Keratinocyte (primary cell): ENCODE results near the gene BCAR3. TPM values are rescaled to one million over a fixed set of nuclear protein-coding genes. Genes with fewer than 3 reads are reported as not detected.

Source experiments
- DNase-seq: peaks from one replicate; pipeline ENCODE4 v3.0.0-alpha.2; 2011; ENCODE audit warnings: low read depth, missing footprints, low spot score
- FAIRE-seq: peaks from 2 replicates; lab custom pipeline; 2011; peaks lifted over from hg19 to GRCh38; lab: Jason Lieb, UNC
- H2AFZ ChIP-seq: 2 replicates; pipeline ENCODE4 v1.6.0; 2012; ENCODE audit warnings: low read length, control low read depth, inconsistent platforms; ENCODE audit not compliant: control insufficient read depth
- H3K27ac ChIP-seq: 2 replicates; pipeline ENCODE4 v1.5.1; 2011; ENCODE audit warnings: low read length; ENCODE audit not compliant: control insufficient read depth, insufficient read depth
- H3K27me3 ChIP-seq: 3 replicates; pipeline ENCODE4 v1.6.0; 2011; ENCODE audit warnings: low read length; ENCODE audit not compliant: control insufficient read depth, insufficient read depth; ENCODE audit errors: extremely low read depth
- H3K36me3 ChIP-seq, 2 experiments: 2 replicates in 1 of 2; 3 replicates in 1 of 2; pipeline ENCODE4 v1.5.1; 2011; ENCODE audit warnings: low read length in 2 of 2, mild to moderate bottlenecking in 1 of 2; ENCODE audit not compliant: control insufficient read depth in 2 of 2, insufficient read depth in 2 of 2; ENCODE audit errors: extremely low read depth in 1 of 2
- H3K4me1 ChIP-seq: 3 replicates; pipeline ENCODE4 v1.5.1; 2011; ENCODE audit warnings: low read length; ENCODE audit not compliant: control insufficient read depth, insufficient read depth; ENCODE audit errors: extremely low read depth
- H3K4me2 ChIP-seq: 3 replicates; pipeline ENCODE4 v1.6.0; 2011; ENCODE audit warnings: low read depth, low read length; ENCODE audit not compliant: control insufficient read depth, insufficient read depth; ENCODE audit errors: extremely low read depth
- H3K4me3 ChIP-seq, 3 experiments: fragments of 200-600 bp in 1 of 3; sonication (generic) in 1 of 3; 2 replicates in 2 of 3; 3 replicates in 1 of 3; pipeline ENCODE4 v1.5.1; 2011 to 2016; ENCODE audit warnings: low read length in 3 of 3, mild to moderate bottlenecking in 3 of 3, control low read depth in 2 of 3, inconsistent platforms in 1 of 3, low read depth in 1 of 3, mixed read lengths in 1 of 3, mixed run types in 1 of 3, moderate library complexity in 1 of 3; ENCODE audit not compliant: control insufficient read depth in 2 of 3, insufficient read depth in 2 of 3; ENCODE audit errors: extremely low read depth in 1 of 3
- H3K79me2 ChIP-seq: 2 replicates; pipeline ENCODE4 v1.6.0; 2012; ENCODE audit warnings: low read length; ENCODE audit not compliant: control insufficient read depth, insufficient read depth
- H3K9ac ChIP-seq: 3 replicates; pipeline ENCODE4 v1.6.0; 2011; ENCODE audit warnings: low read length; ENCODE audit not compliant: control insufficient read depth, insufficient read depth; ENCODE audit errors: extremely low read depth
- H3K9me1 ChIP-seq: 3 replicates; pipeline ENCODE4 v1.6.0; 2011; ENCODE audit warnings: low read length; ENCODE audit not compliant: control insufficient read depth, insufficient read depth; ENCODE audit errors: extremely low read depth
- H3K9me3 ChIP-seq: 2 replicates; pipeline ENCODE4 v1.5.1; 2012; ENCODE audit warnings: low read depth, low read length; ENCODE audit not compliant: control insufficient read depth
- H4K20me1 ChIP-seq: 3 replicates; pipeline ENCODE4 v1.6.0; 2011; ENCODE audit warnings: low read length; ENCODE audit not compliant: control insufficient read depth, insufficient read depth; ENCODE audit errors: extremely low read depth
- EZH2 ChIP-seq: IDR thresholded peaks from one replicate; pipeline ENCODE4 v1.6.1; 2012; ENCODE audit warnings: inconsistent platforms, mild to moderate bottlenecking, low read length, moderate library complexity
- dilution Hi-C: fragments of 300-500 bp; cut with MboI; formaldehyde crosslinking; loops from one replicate; pipeline ENCODE4 v1.7.0; 2020; ENCODE audit warnings: low sequenced_read_pairs; ENCODE audit not compliant: extremely low pct_ligation_motif_present
- polyA plus RNA-seq, 5 experiments: library from polyadenylated mRNA; depleted of rRNA in 3 of 5; stranded (reverse) in 3 of 5; stranded (forward) in 1 of 5; unstranded in 1 of 5; fragments of >200 nt; gene quantifications; 1 replicate in 1 of 5; 2 replicates in 3 of 5; 3 replicates in 1 of 5; pipeline versions ENCODE4 v1.2.1 to v1.2.3, GENCODE V29; 2011 to 2012; ENCODE audit warnings: missing spikeins in 2 of 5, low read depth in 1 of 5, low replicate concordance in 1 of 5
- TF ChIP-seq, protein P1 (sequence below), 3 experiments: IDR thresholded peaks in 1 of 3; conservative IDR thresholded peaks in 1 of 3; optimal IDR thresholded peaks in 1 of 3; 2 replicates in 2 of 3; 3 replicates in 1 of 3; pipeline versions ENCODE3 to v1.5.1; 2011; ENCODE audit warnings: low read length in 3 of 3, mild to moderate bottlenecking in 3 of 3, moderate library complexity in 2 of 3, control low read depth in 1 of 3, inconsistent platforms in 1 of 3; ENCODE audit not compliant: insufficient read depth in 2 of 3; ENCODE audit errors: extremely low read depth in 1 of 3

The BCAR3 gene
- polyA plus RNA-seq, 1 donor (not counting 4 experiments of a cell fraction or from before 2014, with no cell fraction given), result 77.2 TPM

DNA sequence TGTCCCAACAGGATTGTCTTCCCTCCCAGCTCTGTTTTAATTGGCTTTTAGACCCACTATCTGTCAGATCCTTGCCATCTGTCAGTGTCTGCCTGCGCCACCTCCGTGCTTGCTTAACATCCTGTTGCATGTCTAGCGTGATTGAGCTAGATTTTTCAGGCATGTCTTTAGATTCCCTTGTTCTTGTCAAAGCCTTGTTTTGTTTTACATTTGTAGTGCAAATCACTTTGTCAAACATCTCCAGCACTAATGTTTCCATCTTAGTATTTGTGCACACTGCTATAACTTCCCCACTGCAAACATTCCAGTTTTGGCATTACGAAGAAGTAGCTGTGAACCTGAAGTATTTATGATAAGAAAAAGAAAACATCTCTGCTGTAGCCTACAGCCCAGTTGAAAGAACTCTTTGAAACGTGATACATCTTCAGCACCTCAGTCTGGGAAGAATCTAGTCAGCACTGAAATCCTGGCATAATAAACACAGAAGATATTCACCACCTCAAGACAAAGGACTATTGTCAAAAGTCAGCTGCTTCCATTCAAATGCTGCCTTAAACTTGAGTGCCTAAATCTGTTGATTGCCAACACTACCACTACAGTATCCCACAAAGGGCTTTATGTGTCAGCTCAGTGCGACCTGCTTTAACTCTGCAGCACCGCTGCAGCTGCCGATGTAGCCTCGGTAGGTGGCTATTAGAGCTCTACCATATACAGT is 128.7 kb downstream of the BCAR3 start:
- no peak overlapping the region for H3K4me3 ChIP-seq
- FAIRE-seq (peak; percentile 9), DNase-seq (no peak)
- no peak overlapping the region for H3K9ac ChIP-seq
- H3K4me2 ChIP-seq, result no peak overlapping the region
- no peak overlapping the region for H2AFZ ChIP-seq
- no peaks in the 10 kb centered on the region for H3K9me3 ChIP-seq
- no peaks in the 10 kb centered on the region for H3K9me1 ChIP-seq
- H3K36me3 ChIP-seq, result peaks cover 0 to 5% of the 10 kb centered on the region in 2 experiments
- no peaks in the 10 kb centered on the region for H3K79me2 ChIP-seq
- H4K20me1 ChIP-seq, result no peaks in the 10 kb centered on the region
- no peaks in the 10 kb centered on the region for H3K27me3 ChIP-seq
- H3K27ac ChIP-seq, result no peak overlapping the region
- peaks cover 4% of the 10 kb centered on the region for H3K4me1 ChIP-seq
- no peak for TF ChIP-seq EZH2
- TF ChIP-seq, protein P1, sequence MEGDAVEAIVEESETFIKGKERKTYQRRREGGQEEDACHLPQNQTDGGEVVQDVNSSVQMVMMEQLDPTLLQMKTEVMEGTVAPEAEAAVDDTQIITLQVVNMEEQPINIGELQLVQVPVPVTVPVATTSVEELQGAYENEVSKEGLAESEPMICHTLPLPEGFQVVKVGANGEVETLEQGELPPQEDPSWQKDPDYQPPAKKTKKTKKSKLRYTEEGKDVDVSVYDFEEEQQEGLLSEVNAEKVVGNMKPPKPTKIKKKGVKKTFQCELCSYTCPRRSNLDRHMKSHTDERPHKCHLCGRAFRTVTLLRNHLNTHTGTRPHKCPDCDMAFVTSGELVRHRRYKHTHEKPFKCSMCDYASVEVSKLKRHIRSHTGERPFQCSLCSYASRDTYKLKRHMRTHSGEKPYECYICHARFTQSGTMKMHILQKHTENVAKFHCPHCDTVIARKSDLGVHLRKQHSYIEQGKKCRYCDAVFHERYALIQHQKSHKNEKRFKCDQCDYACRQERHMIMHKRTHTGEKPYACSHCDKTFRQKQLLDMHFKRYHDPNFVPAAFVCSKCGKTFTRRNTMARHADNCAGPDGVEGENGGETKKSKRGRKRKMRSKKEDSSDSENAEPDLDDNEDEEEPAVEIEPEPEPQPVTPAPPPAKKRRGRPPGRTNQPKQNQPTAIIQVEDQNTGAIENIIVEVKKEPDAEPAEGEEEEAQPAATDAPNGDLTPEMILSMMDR (optimal IDR thresholded peaks at IDR 0.05 in 1 of 3, IDR thresholded peaks at IDR 0.05 in 1 of 3, conservative IDR thresholded peaks at IDR 0.05 in 1 of 3; ENCODE audit: extremely low read depth in 1 of 3, insufficient read depth in 2 of 3, low read length in 3 of 3), result no peak
- dilution Hi-C loops, result no loop called here

DNA sequence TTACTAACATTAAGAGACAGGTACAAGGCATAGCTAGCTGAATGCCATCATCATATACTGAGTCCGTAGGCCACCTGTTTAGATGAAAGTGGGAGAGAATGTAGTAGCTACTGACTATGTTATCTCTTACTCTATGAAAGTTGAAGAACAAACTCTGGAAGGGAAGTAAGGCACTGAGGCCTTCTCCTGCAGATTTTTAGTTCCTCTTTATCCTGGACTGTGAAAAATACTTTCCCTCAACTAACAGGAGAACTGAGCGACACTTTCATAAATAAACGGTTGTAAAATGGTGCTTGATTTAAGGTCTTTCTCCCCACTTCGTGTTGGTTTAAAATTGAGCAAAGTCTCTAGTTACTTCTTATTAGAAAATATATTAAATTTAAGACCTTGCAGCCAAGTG is 131.8 kb downstream of the BCAR3 start:
- dilution Hi-C loops, result no loop called here
- Histone ChIP-seq H3K4me3 (no peak overlapping the region), H3K27me3 (no peaks in the 10 kb centered on the region), H3K79me2 (no peaks in the 10 kb centered on the region), H3K4me2 (no peak overlapping the region), H4K20me1 (no peaks in the 10 kb centered on the region), H2AFZ (no peak overlapping the region), H3K4me1 (peaks cover 4% of the 10 kb centered on the region), H3K27ac (no peak overlapping the region), H3K9ac (no peak overlapping the region), H3K9me3 (no peaks in the 10 kb centered on the region), H3K36me3 (peaks cover 0 to 8% of the 10 kb centered on the region in 2 experiments), H3K9me1 (no peaks in the 10 kb centered on the region)
- FAIRE-seq (no peak), DNase-seq (no peak)
- TF ChIP-seq, protein P1 (optimal IDR thresholded peaks at IDR 0.05 in 1 of 3, IDR thresholded peaks at IDR 0.05 in 1 of 3, conservative IDR thresholded peaks at IDR 0.05 in 1 of 3; ENCODE audit: extremely low read depth in 1 of 3, insufficient read depth in 2 of 3, low read length in 3 of 3), result no peak
- no peak for TF ChIP-seq EZH2
